CD4-positive, alpha-beta T cell treated with Interleukin-12 subunit alpha and Interleukin-12 subunit beta, for 1 hour (primary cell): ENCODE results near the gene WDR90.

Source experiments
- DNase-seq: peaks from one replicate; pipeline ENCODE4 v3.0.0-alpha.2; 2020

WDR90 gene

DNA sequence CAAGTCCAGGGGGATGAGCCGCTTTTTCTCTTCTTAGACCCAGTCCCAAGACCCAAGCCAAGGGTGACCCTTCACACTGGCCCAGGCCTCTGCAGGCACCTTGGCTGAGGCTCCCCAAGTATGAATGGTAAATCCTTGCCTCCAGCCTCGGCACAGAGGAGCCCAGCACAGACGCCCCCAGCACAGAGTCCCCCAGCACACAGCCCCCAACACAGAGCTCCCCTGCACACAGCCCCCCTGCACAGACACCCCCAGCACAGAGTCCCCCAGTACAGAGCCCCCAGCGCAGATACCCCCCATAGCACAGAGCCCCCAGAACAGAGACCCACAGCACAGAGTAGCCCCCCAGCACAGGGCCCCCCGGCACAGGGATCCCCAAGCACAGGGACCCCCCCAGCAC, 8.6 kb upstream of the WDR90 start:
- DNase-seq: no peak

DNA sequence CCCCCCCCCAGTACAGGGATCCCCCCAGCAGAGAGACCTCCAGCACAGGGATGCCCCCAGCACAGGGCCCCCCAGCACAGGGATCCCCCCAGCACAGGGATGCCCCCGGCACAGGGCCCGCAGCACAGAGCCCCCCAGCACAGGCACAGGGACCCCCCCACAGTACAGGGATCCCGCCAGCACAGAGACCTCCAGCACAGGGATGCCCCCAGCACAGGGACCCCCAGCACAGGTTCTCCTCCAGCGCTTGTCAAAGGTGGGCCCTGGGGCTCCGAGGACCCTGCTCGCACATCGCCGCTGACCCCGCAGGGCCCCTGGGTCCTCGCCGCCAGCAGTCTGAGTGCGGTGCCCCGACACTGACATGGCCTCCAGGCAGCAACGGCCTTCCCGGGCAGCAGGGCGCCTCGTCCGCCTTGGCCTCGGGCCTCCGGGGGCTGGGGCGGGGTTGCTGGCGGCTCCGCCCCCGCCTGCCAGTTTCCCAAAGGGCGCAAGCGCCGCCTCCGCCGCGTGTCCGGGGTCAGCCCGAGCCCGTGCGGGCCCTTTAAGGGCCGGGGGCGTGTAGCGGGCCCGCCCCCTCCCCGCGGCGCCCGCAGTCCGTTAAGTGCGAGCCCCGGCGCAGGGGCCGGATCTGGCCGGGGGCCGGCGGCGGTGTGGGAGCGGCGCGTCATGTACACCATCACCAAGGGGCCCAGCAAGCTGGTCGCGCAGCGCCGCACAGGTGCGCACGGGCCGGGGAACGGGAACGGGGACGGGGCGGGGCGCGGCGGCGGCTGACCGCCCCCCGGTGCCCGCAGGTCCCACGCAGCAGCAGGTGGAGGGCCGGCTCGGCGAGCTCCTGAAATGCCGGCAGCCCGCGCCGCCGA, 7.6 kb upstream of the WDR90 start, which contains the start of gene MCRIP2:
TSS of gene MCRIP2 (plus strand) at position 503 of the 863 bp plus-strand sequence. CDS start at position 667, 164 bp downstream.
- peak; percentile 72 for DNase-seq

DNA sequence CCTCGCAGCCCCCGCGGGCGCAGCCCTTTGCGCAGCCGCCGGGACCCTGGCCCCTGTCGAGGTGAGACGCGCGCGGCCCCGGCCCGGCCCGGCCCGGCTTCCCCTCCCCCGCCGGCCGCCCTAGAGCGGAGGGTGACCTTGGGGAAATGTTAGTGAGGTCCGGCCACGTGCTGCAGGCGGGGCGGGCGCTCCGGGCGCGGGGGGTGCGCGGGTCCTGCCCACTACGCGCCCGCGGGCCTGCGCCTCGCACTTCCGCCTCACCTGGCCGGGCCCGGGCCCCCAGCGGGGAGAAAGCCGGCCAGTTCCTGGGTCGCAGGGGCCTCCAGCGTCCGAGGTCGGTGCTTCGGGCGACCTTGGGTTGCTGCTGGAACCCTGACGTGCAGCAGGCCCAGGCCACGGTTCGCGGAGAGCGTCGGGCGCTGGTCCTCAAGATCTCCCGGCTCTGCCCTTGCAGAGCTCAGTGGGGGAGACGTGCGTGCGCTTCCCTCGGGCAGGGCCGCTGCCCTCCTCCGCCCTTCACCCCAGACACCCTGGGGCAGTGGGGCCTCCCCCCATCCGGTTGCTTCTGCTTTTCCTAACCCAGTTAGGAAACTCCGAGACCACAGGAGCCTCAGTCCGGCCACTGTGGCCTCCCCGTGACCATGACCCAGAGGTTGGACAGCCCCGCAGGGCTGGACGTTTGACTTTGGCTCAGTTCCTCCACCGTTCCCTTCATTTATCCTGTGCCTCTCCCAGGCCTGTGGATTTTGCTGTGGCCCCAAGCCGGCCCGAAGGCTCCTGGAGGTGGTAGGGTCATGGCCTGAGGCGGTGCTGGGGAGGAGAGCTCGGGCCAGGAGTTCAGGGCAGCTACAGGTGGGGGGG, 6.7 kb upstream of the WDR90 start:
- peak; percentile 33 for DNase-seq

DNA sequence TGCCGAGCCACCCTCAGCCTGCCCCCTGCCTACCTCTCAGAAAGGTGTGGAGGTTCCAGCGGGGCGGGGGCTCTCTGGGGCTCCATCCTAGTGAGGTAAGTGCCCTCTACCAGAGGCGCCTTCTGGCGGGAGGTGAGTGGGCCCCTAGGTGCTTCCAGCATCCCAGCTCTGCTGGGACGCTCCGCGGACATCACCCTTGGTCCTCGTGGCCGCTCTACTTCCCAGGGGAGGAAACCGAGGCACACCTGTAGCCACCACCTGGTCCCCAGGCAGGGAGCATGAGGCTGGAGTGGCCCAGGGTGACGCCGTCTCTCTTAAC, 6.2 kb upstream of the WDR90 start:
- no peak for DNase-seq

DNA sequence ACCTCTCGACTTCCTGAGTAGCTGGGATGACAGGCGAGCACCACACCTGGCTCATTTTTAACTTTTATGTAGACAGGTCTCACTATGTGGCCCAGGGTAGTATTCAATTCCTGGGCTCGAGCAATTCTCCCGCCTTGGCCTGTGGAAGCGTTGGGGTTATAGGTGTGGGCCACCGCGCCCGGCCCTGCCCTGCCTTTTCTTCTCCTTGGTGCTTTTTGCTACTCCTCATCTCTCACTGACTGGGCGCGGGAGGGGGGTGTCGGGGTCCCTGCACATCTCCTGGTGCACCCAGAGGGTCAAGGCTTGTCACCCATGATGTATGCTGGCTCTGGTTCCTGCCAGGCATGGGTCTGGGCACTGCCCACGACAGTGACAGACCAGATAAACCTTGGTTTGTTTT, 4.6 kb upstream of the WDR90 start:
- DNase-seq: no peak

DNA sequence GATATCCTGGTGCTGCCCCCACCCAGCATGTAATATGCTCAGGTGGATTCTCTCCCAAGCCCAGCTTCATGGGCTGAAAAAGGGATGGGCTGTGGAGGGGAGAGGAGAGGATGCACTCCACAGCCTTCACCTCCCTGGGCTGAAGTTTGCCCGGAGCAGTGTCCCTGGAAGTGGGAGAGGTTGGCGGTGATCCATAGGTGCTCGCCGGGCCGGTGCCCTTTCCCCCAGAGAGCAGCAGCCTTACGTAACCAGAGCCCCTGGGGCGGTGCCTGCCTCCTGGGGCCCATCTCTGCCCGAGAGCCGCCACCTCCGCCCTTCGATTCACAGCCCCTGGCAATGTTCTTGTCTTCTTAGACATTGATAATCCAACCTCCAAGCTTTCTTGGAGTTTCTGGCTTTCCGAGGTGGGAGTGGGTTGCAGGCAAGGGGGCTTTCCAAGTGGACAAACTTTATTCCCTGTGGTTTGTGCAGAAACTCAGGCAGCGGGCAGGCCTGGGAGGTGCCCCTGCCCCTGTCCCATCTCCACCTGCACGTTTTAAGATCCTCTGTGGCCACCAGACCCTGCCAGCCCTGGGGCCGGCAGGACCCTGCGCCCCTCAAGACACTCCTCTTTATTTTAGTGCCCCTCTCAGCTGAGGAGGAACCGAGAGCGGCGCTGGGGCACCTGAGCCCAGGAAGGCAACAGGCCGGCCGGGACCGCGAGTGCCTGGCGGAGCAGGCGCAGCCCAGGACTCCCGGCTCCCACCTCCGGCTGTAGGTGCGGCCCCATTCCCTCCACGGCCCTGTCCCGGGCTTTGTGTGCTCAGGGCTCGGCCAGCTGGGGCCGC, 3.1 kb upstream of the WDR90 start:
- DNase-seq: no peak

DNA sequence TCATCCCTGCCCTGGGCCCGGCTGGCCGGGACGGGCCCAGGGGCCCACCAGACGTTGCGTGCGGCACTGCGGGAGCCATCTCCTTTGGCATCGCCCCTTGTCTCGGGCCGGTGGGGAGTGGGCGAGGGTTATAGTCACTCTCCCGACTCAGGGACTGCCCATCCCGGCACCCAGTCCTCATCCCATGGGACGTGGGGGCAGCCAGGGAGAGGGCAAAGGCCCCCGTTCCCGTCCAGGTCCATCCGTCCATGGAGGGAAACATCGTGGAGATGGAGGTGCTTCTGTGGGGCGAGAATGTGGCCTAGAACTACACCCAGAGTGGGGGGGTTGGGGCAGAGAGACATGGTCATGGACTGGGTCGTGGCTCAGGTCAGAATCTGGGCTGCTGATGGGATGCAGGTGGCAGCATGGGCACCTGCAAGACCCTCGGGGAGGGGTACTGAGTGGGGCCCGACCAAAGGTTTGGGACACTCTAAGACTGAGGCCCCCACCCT, 2.4 kb upstream of the WDR90 start:
- DNase-seq: no peak

DNA sequence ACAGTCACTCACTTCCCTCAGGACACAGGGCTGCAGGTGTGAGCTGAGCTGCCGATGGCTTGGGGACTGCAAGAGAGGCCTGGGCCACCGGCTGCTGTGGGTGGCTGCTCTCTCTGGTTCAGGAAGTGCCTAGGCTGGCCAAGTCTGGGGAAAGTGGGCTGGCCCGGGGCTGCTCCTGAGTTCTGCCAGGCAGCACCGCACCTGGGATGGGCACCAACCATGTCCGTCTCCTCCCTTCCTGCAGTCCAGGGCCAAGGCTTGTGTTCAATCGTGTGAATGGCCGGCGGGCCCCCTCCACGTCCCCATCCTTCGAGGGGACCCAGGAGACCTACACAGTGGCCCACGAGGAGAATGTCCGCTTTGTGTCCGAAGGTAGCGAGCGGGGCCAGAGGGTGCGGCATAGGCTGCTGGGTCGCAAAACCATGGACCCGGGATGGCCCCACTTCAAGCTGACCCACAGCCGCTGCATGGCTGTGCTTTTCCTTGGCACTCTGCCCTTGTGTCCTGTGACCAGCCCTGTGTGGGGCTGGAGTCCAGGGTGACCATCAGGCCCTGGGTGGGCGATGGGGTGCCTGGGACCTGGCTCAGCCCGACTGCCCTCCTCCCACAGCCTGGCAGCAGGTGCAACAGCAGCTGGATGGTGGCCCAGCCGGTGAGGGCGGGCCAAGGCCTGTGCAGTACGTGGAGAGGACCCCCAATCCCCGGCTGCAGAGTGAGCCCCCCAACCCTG, 1.8 kb upstream of the WDR90 start:
- no peak for DNase-seq

DNA sequence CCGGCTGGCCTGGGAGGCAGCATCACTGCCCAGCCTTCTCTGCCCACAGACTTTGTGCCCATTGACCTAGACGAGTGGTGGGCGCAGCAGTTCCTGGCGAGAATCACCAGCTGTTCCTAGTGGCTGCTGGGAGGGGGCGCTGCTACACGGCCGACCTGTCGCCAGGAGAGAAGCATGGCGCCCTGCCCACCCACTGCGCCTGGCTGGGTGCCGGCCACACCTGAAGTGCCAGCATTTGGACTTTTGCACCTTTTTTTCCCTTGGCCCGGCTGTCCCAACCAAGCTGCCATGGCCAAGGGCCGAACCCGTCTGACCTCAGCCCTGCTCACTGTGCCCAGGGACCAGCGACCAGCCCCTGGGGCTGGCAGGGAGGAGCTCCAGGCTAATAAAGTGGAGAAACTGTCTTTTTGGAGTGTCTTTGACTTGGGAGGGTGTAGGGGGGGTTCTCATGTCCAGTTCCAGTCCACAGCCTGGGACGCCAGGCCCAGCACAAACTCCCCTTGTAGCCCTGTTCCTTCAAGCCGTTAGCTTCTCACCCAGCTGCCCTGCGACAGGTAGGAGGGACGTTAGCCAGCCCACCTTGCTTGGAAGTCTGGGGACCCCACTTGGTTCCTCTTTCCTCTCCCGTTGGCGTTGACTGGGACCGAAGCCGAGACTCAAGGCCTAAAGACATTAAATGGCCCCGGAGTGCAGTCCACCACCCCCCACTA, 939 bp upstream of the WDR90 start:
- peak; percentile 45 for DNase-seq

DNA sequence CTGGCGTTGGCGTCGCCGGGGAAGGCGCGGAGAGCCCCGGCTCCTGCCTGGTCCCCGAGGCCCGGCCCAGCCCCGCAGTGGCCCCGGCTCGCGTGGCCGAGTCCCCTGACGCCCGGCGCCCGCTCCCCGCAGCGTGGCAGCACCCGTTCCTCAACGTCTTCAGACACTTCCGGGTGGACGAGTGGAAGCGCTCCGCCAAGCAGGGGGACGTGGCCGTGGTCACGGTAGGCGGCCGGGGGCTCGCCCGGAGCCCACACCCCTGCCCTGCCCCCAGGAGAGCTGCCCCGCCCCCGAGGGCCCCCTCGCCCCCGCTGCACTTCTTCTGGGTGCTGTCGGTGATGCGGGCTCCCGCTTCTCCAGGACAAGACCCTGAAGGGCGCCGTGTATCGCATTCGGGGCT, 466 bp downstream of the WDR90 start:
- DNase-seq: no peak

DNA sequence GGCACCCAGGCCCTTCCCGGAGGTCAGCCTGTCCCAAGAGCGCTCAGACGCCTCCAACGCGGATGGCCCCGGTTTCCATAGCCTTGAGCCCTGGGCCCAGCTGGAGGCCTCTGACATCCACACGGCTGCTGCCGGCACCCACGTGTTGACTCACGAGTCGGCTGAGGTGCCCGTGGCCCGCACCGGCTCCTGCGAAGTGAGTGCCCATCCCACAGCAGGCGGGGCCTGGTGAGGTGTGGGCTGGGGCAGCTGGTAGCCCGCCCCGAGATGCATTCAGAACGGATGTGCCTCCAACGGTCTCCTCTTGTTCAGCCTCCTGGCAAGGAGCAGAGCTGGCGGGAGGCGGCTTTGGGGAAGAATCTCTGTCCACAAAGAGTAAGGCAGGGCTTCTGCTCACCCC, 2.7 kb downstream of the WDR90 start:
- no peak for DNase-seq

DNA sequence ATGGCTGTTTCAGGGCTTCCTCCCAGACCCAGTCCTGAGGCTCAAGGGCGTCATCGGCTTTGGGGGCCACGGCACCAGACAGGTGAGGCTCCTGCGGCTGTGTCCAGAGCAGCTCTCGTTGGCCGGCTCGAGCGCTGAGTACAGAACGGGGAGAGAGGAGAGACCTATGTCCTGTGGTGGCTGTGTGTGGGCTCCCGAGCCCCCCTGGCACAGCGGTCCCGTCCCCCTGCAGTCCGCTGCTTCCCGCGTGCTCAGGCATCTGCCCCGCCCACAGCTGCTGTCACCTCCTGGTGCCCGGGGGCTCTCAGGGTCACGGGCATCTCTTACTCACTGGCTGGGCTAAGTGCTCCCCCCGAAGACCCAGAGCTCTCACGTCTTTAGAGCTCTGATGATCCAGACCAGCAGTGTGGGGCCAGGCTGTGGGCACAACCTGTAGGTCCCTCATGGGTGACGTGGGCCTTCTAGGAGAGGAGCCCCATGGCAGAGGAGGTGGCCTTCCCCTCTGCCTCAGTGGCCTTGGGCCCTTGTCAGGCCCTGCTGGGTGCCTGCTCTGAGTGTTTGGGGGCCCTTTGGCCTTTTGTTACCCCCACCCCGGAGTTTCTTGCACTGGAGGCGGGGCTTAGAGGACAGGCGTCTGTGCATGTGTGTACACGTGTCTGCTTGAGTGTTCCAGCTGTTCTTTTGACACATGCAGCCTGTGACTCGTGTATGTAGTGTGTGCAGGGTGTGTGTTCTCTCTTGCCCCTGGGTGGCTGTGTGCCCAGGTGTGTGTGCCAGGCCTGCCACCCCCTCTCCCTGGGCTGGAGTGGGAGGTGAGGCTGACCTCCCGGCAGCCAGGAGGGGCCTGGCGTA, 3.5 kb downstream of the WDR90 start:
- no peak for DNase-seq

DNA sequence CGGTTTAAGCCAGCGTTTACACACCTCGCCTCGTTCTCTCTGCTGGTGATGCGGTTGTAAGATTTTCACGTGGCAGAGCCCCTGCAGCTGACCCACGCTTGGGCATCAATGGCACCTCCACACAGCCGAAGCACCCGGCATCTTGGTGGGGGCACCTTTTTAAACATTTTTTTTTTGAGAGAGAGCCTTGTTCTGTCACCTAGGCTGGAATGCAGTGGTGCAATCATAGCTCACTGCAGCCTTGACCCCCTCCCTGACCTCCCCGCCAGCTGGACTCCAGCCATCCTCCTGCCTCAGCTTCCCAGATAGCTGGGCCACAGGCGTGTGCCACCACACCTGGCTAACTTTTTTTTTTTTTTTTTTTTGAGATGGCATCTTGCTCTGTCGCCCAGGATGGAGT, 4.9 kb downstream of the WDR90 start:
- no peak for DNase-seq

DNA sequence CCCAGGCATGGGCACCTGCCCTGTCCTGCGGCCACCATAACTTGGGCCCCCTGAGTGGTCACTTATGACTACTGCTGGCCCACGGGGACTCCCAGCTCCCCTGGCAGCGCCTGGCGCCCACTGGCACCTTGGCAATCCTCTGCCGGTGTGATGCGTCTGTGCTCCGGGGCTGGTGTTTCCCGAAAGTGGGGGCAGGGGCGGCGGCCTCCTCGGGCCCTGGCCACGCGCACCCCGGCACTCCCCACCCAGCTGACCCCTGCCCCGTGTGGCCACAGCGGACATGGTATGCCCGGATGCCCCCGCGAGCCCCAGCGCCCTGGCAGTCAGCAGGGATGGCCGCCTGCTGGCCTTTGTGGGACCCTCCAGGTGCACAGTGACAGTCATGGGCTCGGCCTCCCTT, 8.3 kb downstream of the WDR90 start:
- DNase-seq: no peak

DNA sequence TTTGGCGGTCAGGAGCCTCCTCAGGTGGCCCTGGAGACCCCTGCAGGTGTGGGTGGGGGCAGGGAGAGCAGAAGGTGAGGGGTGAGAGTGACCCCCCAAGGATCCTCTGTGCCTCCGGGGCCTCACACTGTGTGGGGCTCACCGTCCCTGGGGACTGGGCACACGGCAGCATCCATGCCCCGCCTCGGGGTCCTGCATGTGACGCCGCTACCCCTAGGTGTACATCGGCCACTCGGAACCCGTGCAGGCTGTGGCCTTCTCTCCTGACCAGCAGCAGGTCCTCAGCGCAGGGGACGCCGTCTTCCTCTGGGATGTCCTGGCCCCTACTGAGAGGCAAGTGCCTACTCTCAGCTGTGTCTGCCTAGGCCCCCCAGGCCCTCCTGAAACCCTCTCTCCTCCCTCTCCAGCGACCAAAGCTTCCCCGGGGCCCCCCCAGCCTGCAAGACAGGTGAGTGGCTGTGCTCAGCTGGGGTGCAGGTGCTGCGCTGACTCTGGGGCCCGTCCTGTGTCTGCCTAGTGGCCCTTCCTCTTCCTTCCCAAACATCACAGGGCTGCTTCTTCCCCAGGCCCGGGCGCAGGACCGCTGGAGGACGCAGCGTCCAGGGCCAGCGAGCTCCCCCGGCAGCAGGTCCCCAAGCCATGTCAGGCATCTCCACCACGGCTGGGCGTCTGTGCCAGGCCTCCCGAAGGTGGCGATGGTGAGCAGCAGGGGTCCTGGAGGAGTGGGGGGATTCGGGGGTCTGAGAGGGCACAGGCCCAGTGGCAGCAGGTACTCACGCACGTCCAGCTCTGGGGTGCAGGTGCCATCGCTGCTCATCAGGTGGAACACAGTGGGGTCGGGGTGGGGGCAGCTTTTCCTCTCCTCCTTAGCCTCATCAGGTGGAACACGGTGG, 9.8 kb downstream of the WDR90 start:
- no peak for DNase-seq

DNA sequence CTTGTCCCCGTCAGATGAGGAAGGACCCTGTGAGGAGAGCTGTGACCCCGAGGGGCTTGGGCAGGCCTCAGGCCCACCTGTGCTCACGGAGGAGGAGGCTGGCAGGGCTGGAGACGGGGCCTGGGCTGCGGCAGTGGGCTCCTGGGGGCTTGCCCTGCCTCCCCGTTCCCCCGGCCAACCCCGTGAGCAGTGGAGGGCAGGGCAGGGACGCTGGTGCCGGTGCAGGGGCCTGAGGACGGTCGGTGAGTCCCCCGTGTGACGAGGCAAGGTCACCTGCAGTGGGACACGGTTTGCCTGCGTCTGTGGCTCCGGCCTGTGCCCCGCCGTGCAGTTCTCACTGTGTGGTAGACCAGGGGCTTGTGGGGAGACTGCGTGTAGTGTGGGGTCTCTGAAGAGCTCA, 10.5 kb downstream of the WDR90 start:
- no peak for DNase-seq

DNA sequence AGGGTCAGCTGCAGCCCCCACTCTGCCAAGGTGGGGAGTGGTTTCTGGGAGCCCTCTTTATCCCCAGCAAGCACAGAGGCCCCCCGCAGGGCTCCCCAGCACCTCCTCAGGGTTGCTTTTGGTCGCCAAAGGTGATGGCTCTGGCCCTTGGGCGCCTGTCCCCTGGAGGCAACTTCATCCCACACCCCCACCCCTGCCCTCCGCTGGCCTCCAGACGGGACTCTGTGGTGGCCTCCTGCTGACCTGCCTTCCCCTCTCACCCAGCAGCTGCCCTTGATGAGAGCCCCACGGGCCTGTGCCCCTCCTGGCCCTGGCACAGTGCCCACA, 10.9 kb downstream of the WDR90 start:
- no peak for DNase-seq

DNA sequence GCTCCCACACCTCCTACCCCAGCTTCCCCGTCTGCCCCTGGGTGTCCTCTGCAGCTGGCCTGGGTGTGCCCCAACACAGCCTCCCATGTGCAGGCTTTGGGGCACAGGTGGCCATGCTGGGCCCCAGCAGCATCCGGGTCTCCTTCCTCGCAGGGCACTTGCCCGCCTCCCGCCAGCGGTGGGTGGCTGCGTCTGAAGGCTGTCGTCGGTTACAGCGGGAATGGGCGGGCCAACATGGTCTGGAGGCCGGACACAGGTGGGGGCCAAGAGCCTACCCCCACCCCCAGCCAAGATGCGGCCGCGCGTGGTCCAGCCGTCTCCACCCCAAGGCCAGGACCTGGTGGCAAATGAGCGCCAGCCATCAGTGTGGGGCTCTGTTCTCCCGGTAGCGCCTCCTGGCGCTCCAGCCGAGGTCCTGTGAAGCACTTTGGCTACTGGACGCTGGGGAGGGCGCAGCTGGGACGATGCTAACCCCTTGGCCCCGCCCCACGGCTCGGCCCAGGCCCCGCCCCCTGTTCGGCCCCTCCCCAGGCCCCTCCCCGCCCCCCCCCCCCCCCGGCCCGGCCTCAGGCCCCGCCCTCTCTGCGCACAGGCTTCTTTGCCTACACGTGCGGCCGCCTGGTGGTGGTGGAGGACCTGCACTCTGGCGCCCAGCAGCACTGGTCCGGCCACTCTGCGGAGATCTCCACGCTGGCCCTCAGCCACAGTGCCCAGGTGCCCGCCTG, 11.5 kb downstream of the WDR90 start:
- DNase-seq: peak; percentile 71

DNA sequence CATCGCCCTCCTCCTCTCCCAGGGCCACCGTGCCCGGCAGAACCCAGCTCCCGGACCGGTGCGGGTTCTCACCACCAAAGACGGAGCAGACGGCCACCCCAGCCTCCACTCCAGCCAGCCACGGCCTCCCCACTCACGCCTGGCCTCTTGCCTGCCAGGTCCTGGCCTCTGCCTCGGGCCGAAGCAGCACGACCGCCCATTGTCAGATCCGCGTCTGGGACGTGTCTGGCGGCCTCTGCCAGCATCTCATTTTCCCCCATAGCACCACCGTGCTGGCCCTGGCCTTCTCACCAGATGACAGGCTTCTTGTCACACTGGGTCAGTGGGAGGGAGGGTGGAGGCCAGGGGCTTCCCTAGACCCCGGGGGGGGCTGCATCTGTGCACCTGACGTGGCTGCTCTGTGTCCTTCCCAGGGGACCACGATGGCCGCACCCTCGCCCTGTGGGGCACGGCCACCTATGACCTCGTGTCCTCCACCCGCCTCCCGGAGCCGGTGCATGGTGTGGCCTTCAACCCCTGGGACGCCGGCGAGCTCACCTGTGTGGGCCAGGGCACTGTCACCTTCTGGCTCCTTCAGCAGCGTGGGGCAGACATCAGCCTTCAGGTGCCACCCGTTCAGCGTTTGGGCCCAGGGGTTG, 12.1 kb downstream of the WDR90 start:
- no peak for DNase-seq
